WTC11 (cell line): Measurements from ENCODE around the gene ZMYM5.

Source experiments
- AFF4 ChIP-seq: sonication (generic); formaldehyde crosslinking; IDR thresholded peaks from 2 replicates; pipeline ENCODE4 v1.8.1; 2023; ENCODE audit warnings: mild to moderate bottlenecking, missing genetic modification reagents, borderline replicate concordance
- ATF2 ChIP-seq: sonication (generic); formaldehyde crosslinking; IDR thresholded peaks from 2 replicates; pipeline ENCODE4 v1.8.1; 2022; ENCODE audit warnings: low read depth, missing genetic modification reagents, borderline replicate concordance
- CTCF ChIP-seq: fragments of 200-600 bp; IDR thresholded peaks from 2 replicates; pipeline ENCODE4 v1.8.0; 2022; ENCODE audit warnings: antibody characterized with exemption
- ETV6 ChIP-seq: sonication (generic); formaldehyde crosslinking; IDR thresholded peaks from 2 replicates; pipeline ENCODE4 v1.8.1; 2022; ENCODE audit warnings: mild to moderate bottlenecking, missing genetic modification reagents
- NR2C2 ChIP-seq: sonication (generic); formaldehyde crosslinking; IDR thresholded peaks from 2 replicates; pipeline ENCODE4 v1.8.0; 2022; ENCODE audit warnings: mild to moderate bottlenecking, missing genetic modification reagents
- ZNF232 ChIP-seq: sonication (generic); formaldehyde crosslinking; IDR thresholded peaks from 2 replicates; pipeline ENCODE4 v1.8.0; 2022; ENCODE audit warnings: mild to moderate bottlenecking, missing genetic modification reagents
- TF ChIP-seq, protein P1 (sequence below): sonication (generic); formaldehyde crosslinking; IDR thresholded peaks from 2 replicates; pipeline ENCODE4 v1.8.0; 2022; ENCODE audit warnings: mild to moderate bottlenecking, missing genetic modification reagents
- TF ChIP-seq, protein P2 (sequence below): sonication (generic); formaldehyde crosslinking; IDR thresholded peaks from 2 replicates; pipeline ENCODE4 v1.8.1; 2023; ENCODE audit warnings: mild to moderate bottlenecking, missing genetic modification reagents, moderate library complexity
- TF ChIP-seq, protein P3 (sequence below): sonication (generic); formaldehyde crosslinking; IDR thresholded peaks from 2 replicates; pipeline ENCODE4 v1.8.0; 2022; ENCODE audit warnings: mild to moderate bottlenecking, missing genetic modification reagents

DNA sequence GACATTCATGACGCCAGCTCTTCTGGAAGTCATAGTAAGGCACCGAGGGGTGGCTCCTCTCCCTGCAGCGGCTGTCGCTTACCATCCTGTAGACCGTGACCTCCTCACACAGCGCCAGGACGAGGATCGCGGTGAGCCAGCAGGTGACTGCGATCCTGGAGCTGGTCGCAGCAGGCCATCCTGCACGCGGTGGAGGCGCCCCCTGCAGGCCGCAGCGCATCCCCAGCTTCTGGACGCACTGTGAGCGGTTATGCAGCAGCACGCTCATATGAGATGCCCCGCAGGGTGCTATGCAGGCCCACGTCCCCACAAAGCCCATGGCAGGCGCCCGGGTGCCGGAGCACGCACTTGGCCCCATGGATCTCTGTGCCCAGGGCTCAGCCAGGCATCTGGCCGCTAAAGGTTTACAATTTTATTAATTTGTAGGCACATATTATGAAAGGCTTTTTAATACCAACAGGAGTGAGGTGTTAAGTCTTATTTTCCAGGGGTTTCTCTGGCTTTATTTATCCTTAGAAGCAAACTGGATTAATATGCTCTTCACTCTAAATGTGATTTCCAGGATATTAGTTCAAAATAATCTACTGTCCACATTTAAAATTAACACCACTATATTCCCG lies 45.1 kb downstream of the ZMYM5 start:
- TF ChIP-seq CTCF: peak; percentile 88
- no peak for TF ChIP-seq ETV6
- no peak for TF ChIP-seq AFF4 (CRISPR knock-in tag)
- TF ChIP-seq ZNF232: no peak
- TF ChIP-seq, protein P1, sequence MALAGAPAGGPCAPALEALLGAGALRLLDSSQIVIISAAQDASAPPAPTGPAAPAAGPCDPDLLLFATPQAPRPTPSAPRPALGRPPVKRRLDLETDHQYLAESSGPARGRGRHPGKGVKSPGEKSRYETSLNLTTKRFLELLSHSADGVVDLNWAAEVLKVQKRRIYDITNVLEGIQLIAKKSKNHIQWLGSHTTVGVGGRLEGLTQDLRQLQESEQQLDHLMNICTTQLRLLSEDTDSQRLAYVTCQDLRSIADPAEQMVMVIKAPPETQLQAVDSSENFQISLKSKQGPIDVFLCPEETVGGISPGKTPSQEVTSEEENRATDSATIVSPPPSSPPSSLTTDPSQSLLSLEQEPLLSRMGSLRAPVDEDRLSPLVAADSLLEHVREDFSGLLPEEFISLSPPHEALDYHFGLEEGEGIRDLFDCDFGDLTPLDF (CRISPR knock-in tag): no peak
- no peak for TF ChIP-seq NR2C2 (CRISPR knock-in tag)
- no peak for TF ChIP-seq ATF2 (CRISPR knock-in tag)
- TF ChIP-seq, protein P2, sequence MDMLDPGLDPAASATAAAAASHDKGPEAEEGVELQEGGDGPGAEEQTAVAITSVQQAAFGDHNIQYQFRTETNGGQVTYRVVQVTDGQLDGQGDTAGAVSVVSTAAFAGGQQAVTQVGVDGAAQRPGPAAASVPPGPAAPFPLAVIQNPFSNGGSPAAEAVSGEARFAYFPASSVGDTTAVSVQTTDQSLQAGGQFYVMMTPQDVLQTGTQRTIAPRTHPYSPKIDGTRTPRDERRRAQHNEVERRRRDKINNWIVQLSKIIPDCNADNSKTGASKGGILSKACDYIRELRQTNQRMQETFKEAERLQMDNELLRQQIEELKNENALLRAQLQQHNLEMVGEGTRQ (CRISPR knock-in tag): no peak
- TF ChIP-seq, protein P3, sequence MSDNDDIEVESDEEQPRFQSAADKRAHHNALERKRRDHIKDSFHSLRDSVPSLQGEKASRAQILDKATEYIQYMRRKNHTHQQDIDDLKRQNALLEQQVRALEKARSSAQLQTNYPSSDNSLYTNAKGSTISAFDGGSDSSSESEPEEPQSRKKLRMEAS: peak; percentile 61; the same call in 1 of the 2 replicates
